GM06990 (cell line): ENCODE data around the gene BAIAP2.

ENCODE experiments used
- DNase-seq: peaks from one replicate; pipeline ENCODE4 v3.0.0-alpha.2; 2011; ENCODE audit not compliant: insufficient read length; ENCODE audit errors: extremely low read depth
- H3K27me3 ChIP-seq: replicated peaks from 2 replicates; pipeline ENCODE4 v1.6.0; 2011; ENCODE audit warnings: low read length; ENCODE audit not compliant: control insufficient read depth, insufficient read depth
- H3K36me3 ChIP-seq: 2 replicates; pipeline ENCODE4 v1.5.1; 2011; ENCODE audit warnings: low read length; ENCODE audit not compliant: control insufficient read depth, insufficient read depth
- H3K4me3 ChIP-seq: replicated peaks from 2 replicates; pipeline ENCODE4 v1.5.1; 2011; ENCODE audit warnings: low read depth, mild to moderate bottlenecking, control low read depth, low read length
- CTCF ChIP-seq: IDR thresholded peaks from 2 replicates; pipeline ENCODE4 v1.5.1; 2011; ENCODE audit warnings: low read length, control low read depth, mild to moderate bottlenecking, inconsistent platforms; ENCODE audit not compliant: insufficient read depth, poor library complexity, severe bottlenecking

Gene BAIAP2

GRCh38 chr17:81037026-81037797 is 2.3 kb downstream of the BAIAP2 start:
- Histone ChIP-seq H3K27me3 (peaks cover 1% of the 10 kb centered on the region; the same call in 1 of the 2 replicates), H3K4me3 (no peak overlapping the region)

GRCh38 chr17:81037798-81038733 is 3.1 kb downstream of the BAIAP2 start:
- no peak for TF ChIP-seq CTCF
- Histone ChIP-seq H3K36me3 (no peaks in the 10 kb centered on the region), H3K27me3 (no peaks in the 10 kb centered on the region; the same call in 1 of the 2 replicates), H3K4me3 (no peak overlapping the region)
- no peak for DNase-seq

More at GRCh38 chr17:81037026-81037797, 2.3 kb downstream of the BAIAP2 start:
- no peak for DNase-seq
- no peak for TF ChIP-seq CTCF
- H3K36me3 ChIP-seq: no peaks in the 10 kb centered on the region

GRCh38 chr17:81039096-81039495 is 4.1 kb downstream of the BAIAP2 start:
- DNase-seq: no peak
- Histone ChIP-seq H3K4me3 (no peak overlapping the region), H3K36me3 (no peaks in the 10 kb centered on the region), H3K27me3 (no peaks in the 10 kb centered on the region; the same call in 1 of the 2 replicates)
- no peak for TF ChIP-seq CTCF

GRCh38 chr17:81039854-81040758 is 5.2 kb downstream of the BAIAP2 start:
- no peak for TF ChIP-seq CTCF
- DNase-seq: no peak
- H3K4me3 ChIP-seq: no peak overlapping the region
- H3K27me3 ChIP-seq: no peaks in the 10 kb centered on the region; the same call in 1 of the 2 replicates
- H3K36me3 ChIP-seq: no peaks in the 10 kb centered on the region

- no peak overlapping the region for H3K4me3 ChIP-seq
- no peaks in the 10 kb centered on the region for H3K36me3 ChIP-seq
- H3K27me3 ChIP-seq: no peaks in the 10 kb centered on the region; the same call in 1 of the 2 replicates
- peak; percentile 62 for TF ChIP-seq CTCF
- no peak for DNase-seq
Observed at GRCh38 chr17:81040791-81041337, 5.9 kb downstream of the BAIAP2 start.
